H1 (cell line): ENCODE data around the gene FLT3. TPM values are rescaled to one million over a fixed set of nuclear protein-coding genes. Genes with fewer than 3 reads are reported as not detected.
A peak's percentile ranks its signal among the peaks of the same experiment; 100 is the strongest.

Experiments
- CTCF ChIA-PET: fragments of 300-600 bp; sonication (Branson Sonifier 250); formaldehyde crosslinking; loops from one replicate; lab custom pipeline; 2021; ENCODE audit not compliant: partially characterized antibody; lab: Charles Lee
- POLR2A ChIA-PET: fragments of 300-600 bp; sonication (Branson Sonifier 250); formaldehyde crosslinking; loops from one replicate; lab custom pipeline; 2021; ENCODE audit warnings: inconsistent platforms; ENCODE audit not compliant: partially characterized antibody; lab: Charles Lee
- DNase-seq, 2 experiments: peaks; one replicate each; pipeline versions ENCODE4 v3.0.0 to v3.0.0-alpha.2; 2010 to 2022; ENCODE audit warnings: low spot score in 2 of 2, low read depth in 1 of 2, mixed read lengths in 1 of 2
- FAIRE-seq: peaks from 2 replicates; lab custom pipeline; 2011; peaks lifted over from hg19 to GRCh38; lab: Jason Lieb, UNC
- H2AFZ ChIP-seq: 2 replicates; pipeline ENCODE4 v1.8.1; 2012; ENCODE audit warnings: low read length, inconsistent platforms
- H2AK5ac ChIP-seq: 2 replicates; pipeline ENCODE4 v1.6.1; 2013; ENCODE audit warnings: low read depth, low read length
- H2BK120ac ChIP-seq: replicated peaks from 2 replicates; pipeline ENCODE3; 2013; ENCODE audit warnings: low read depth, low read length, inconsistent platforms
- H2BK12ac ChIP-seq: 2 replicates; pipeline ENCODE4 v1.6.1; 2013; ENCODE audit warnings: low read depth, low read length
- H2BK15ac ChIP-seq: 2 replicates; pipeline ENCODE4 v1.6.1; 2013; ENCODE audit warnings: low read length
- H2BK20ac ChIP-seq: 2 replicates; pipeline ENCODE4 v1.6.1; 2013; ENCODE audit warnings: low read length
- H2BK5ac ChIP-seq: 2 replicates; pipeline ENCODE4 v1.6.1; 2013; ENCODE audit warnings: low read depth, low read length
- H3K14ac ChIP-seq: 2 replicates; pipeline ENCODE4 v1.6.1; 2013; ENCODE audit warnings: inconsistent platforms; ENCODE audit not compliant: insufficient read length
- H3K18ac ChIP-seq: 2 replicates; pipeline ENCODE4 v1.6.1; 2013; ENCODE audit warnings: low read length; ENCODE audit errors: extremely low read depth
- H3K23ac ChIP-seq: 2 replicates; pipeline ENCODE4 v1.6.1; 2013; ENCODE audit warnings: inconsistent platforms; ENCODE audit not compliant: insufficient read length
- H3K23me2 ChIP-seq: 2 replicates; pipeline ENCODE4 v1.6.1; 2013; ENCODE audit warnings: low read depth, low read length
- H3K27ac ChIP-seq: 2 replicates; pipeline ENCODE4 v1.6.1; 2011; ENCODE audit warnings: low read depth, low read length, inconsistent platforms
- H3K27me3 ChIP-seq, 4 experiments: replicated peaks in 1 of 4; 1 replicate in 1 of 4; 2 replicates in 3 of 4; pipeline versions ENCODE4 v1.6.1 to v1.8.1; 2011 to 2013; ENCODE audit warnings: low read length in 3 of 4, mild to moderate bottlenecking in 3 of 4, inconsistent platforms in 2 of 4, mixed read lengths in 2 of 4, moderate library complexity in 1 of 4; ENCODE audit not compliant: control insufficient read depth in 3 of 4, insufficient read depth in 3 of 4; ENCODE audit errors: extremely low read depth in 1 of 4
- H3K36me3 ChIP-seq, 4 experiments: 2 replicates each; pipeline versions ENCODE4 v1.6.1 to v1.8.1; 2011 to 2013; ENCODE audit warnings: mild to moderate bottlenecking in 4 of 4, low read length in 3 of 4, moderate library complexity in 2 of 4, control low read depth in 1 of 4, inconsistent platforms in 1 of 4; ENCODE audit not compliant: insufficient read depth in 4 of 4, control insufficient read depth in 2 of 4
- H3K4ac ChIP-seq: replicated peaks from 2 replicates; pipeline ENCODE3; 2013; ENCODE audit warnings: low read length, low read depth, mixed read lengths, inconsistent platforms; ENCODE audit not compliant: insufficient read length
- H3K4me1 ChIP-seq, 4 experiments: replicated peaks in 1 of 4; 1 replicate in 1 of 4; 2 replicates in 3 of 4; pipeline versions ENCODE4 v1.6.1 to v1.8.1; 2011 to 2013; ENCODE audit warnings: low read length in 3 of 4, inconsistent platforms in 2 of 4, mixed read lengths in 1 of 4; ENCODE audit not compliant: insufficient read depth in 4 of 4, control insufficient read depth in 3 of 4
- H3K4me2 ChIP-seq, 2 experiments: 2 replicates each; pipeline versions ENCODE4 v1.6.1 to v1.8.1; 2011 to 2013; ENCODE audit warnings: low read depth in 2 of 2, low read length in 2 of 2, control low read depth in 1 of 2, inconsistent platforms in 1 of 2, mild to moderate bottlenecking in 1 of 2; ENCODE audit not compliant: insufficient read depth in 1 of 2
- H3K4me3 ChIP-seq, 4 experiments: fragments of 200-600, 300-600 bp in 1 of 4; sonication (generic), shearing (Covaris generic), sonication (Bioruptor Twin) in 1 of 4; 2 replicates each; pipeline versions ENCODE4 v1.5.1 to v1.8.1; 2011 to 2016; ENCODE audit warnings: low read length in 4 of 4, low read depth in 3 of 4, control low read depth in 2 of 4, inconsistent platforms in 2 of 4, mild to moderate bottlenecking in 2 of 4, mixed read lengths in 1 of 4, moderate library complexity in 1 of 4; ENCODE audit not compliant: insufficient read depth in 2 of 4; ENCODE audit errors: extremely low read depth in 1 of 4
- H3K56ac ChIP-seq: replicated peaks from 2 replicates; pipeline ENCODE3; 2013; ENCODE audit warnings: low read depth, mild to moderate bottlenecking, mixed read lengths, low read length, inconsistent platforms; ENCODE audit not compliant: insufficient read length
- H3K79me1 ChIP-seq: 2 replicates; pipeline ENCODE4 v1.6.1; 2013; ENCODE audit warnings: low read depth, low read length, control low read depth
- H3K79me2 ChIP-seq, 2 experiments: 2 replicates each; pipeline versions ENCODE4 v1.6.1 to v1.8.1; 2012 to 2013; ENCODE audit warnings: low read length in 2 of 2, mild to moderate bottlenecking in 2 of 2, inconsistent platforms in 1 of 2; ENCODE audit not compliant: insufficient read depth in 2 of 2, control insufficient read depth in 1 of 2
- H3K9ac ChIP-seq, 4 experiments: replicated peaks in 1 of 4; 1 replicate in 1 of 4; 2 replicates in 3 of 4; pipeline versions ENCODE4 v1.6.1 to v1.8.1; 2011 to 2013; ENCODE audit warnings: low read depth in 3 of 4, low read length in 3 of 4, control low read depth in 2 of 4, mild to moderate bottlenecking in 2 of 4, moderate library complexity in 2 of 4, inconsistent platforms in 1 of 4; ENCODE audit errors: extremely low read depth in 1 of 4
- H3K9me3 ChIP-seq, 2 experiments: 2 replicates each; pipeline versions ENCODE4 v1.6.1 to v1.8.1; 2012 to 2013; ENCODE audit warnings: mild to moderate bottlenecking in 2 of 2, moderate library complexity in 2 of 2, control low read depth in 1 of 2, inconsistent platforms in 1 of 2, low read depth in 1 of 2, low read length in 1 of 2, mixed read lengths in 1 of 2; ENCODE audit not compliant: insufficient read depth in 2 of 2
- H4K20me1 ChIP-seq, 2 experiments: replicated peaks in 1 of 2; 2 replicates each; pipeline versions ENCODE3 to v1.8.1; 2011 to 2013; ENCODE audit warnings: inconsistent platforms in 2 of 2, low read length in 2 of 2, mild to moderate bottlenecking in 1 of 2; ENCODE audit not compliant: insufficient read depth in 2 of 2, control insufficient read depth in 1 of 2
- H4K5ac ChIP-seq: 2 replicates; pipeline ENCODE4 v1.6.1; 2013; ENCODE audit warnings: low read length, low read depth, mixed read lengths, inconsistent platforms; ENCODE audit not compliant: insufficient read length
- H4K8ac ChIP-seq: 2 replicates; pipeline ENCODE4 v1.8.0; 2013; ENCODE audit warnings: mild to moderate bottlenecking, moderate library complexity, low read length, inconsistent platforms; ENCODE audit not compliant: insufficient read depth; ENCODE audit errors: extremely low read depth
- H4K91ac ChIP-seq: replicated peaks from 2 replicates; pipeline ENCODE3; 2013; ENCODE audit warnings: low read length, mixed read lengths, inconsistent platforms; ENCODE audit not compliant: insufficient read length
- BACH1 ChIP-seq: IDR thresholded peaks from 2 replicates; pipeline ENCODE4 v1.6.1; 2012; ENCODE audit warnings: low read length, improper control_type of control experiment
- EP300 ChIP-seq, 2 experiments: IDR thresholded peaks; 1 replicate in 1 of 2; 2 replicates in 1 of 2; pipeline ENCODE4 v1.6.1; 2011 to 2012; ENCODE audit warnings: low read depth in 2 of 2, low read length in 2 of 2, mild to moderate bottlenecking in 2 of 2, borderline replicate concordance in 1 of 2, inconsistent platforms in 1 of 2, moderate library complexity in 1 of 2
- RAD21 ChIP-seq, 2 experiments: IDR thresholded peaks in 1 of 2; conservative IDR thresholded peaks in 1 of 2; 2 replicates each; pipeline ENCODE4 v1.6.1; 2011; ENCODE audit warnings: low read depth in 2 of 2, low read length in 2 of 2, improper control_type of control experiment in 1 of 2, inconsistent platforms in 1 of 2, mild to moderate bottlenecking in 1 of 2, moderate library complexity in 1 of 2
- RNF2 ChIP-seq: fragments of 200-900, 300-1000 bp; sonication (generic); IDR thresholded peaks from 2 replicates; pipeline ENCODE4 v1.7.1; 2016; ENCODE audit warnings: borderline replicate concordance, low read depth, mild to moderate bottlenecking, antibody characterized with exemption, low read length; ENCODE audit not compliant: poor library complexity, severe bottlenecking; ENCODE audit errors: missing control alignments
- TBP ChIP-seq: IDR thresholded peaks from 2 replicates; pipeline ENCODE4 v1.6.1; 2011; ENCODE audit warnings: low read depth, low read length, improper control_type of control experiment
- TEAD4 ChIP-seq: IDR thresholded peaks from 2 replicates; pipeline ENCODE4 v1.6.1; 2012; ENCODE audit warnings: low read depth, low read length, inconsistent platforms, mixed read lengths
- WGBS, 2 experiments: shearing (Covaris generic) in 1 of 2; methylation state at CpG; one replicate each; pipeline versions ENCODE4 v1.1.6 to v1.1.7; 2013 to 2015; ENCODE audit warnings: low lambda C conversion rate in 2 of 2, mixed read lengths in 2 of 2, inconsistent platforms in 1 of 2, low coverage in 1 of 2, missing lambda C conversion rate in 1 of 2; ENCODE audit not compliant: insufficient replicate concordance in 2 of 2, insufficient coverage in 1 of 2, insufficient read length in 1 of 2; ENCODE audit errors: extremely low coverage in 1 of 2, missing lambda C conversion rate in 1 of 2; 5-methylcytosine and 5-hydroxymethylcytosine counted together
- polyA plus RNA-seq, 7 experiments: library from polyadenylated mRNA; depleted of rRNA in 3 of 7; stranded (reverse) in 5 of 7; unstranded in 2 of 7; fragments of >200 nt in 5 of 7; fragments of 200-250 nt in 2 of 7; gene quantifications; 1 replicate in 5 of 7; 2 replicates in 1 of 7; 4 replicates in 1 of 7; pipeline versions ENCODE4 v1.2.1 to v1.2.3, GENCODE V29; 2011 to 2013; ENCODE audit warnings: missing spikeins in 2 of 7, mixed read lengths in 2 of 7
- total RNA-seq: library from RNA; stranded (reverse); fragmentation: NEBNext Ultra II Directional; extraction: Animal tissue kit (Norgen Biotek cat#: 25700); gene quantifications from 2 replicates; pipeline ENCODE4 v1.2.1, GENCODE V29; 2021

Gene FLT3
- total and polyA plus RNA-seq, 2 of the 8 experiments (the other 6 are each of a cell fraction or from before 2014, with no cell fraction given): 0.44 to 0.71 TPM

DNA sequence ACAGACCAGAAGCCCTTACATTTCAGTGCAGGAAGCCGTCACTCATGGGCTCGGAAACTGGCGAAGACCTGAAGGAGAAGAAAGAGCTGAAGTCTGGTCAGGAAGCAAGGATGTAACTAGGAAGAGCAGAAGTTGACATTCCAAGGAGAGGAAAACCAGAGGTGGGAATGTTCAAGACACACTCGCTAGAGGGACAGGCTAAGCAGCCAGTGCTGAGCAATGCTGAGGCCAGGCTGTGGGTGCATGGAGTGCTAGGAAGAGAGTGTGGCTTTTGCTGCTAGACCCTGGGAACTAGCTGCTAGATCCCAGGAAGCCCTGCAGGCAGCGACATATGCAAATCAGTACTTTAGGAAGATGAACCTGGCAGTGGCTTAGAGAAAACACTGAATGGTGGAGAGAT lies 99.8 kb downstream of the FLT3 start:
- H4K8ac ChIP-seq: no peak overlapping the region
- H3K9ac ChIP-seq: no peak overlapping the region
- H3K79me2 ChIP-seq: no peaks in the 10 kb centered on the region
- no peaks in the 10 kb centered on the region for H3K23me2 ChIP-seq
- no peaks in the 10 kb centered on the region for H4K20me1 ChIP-seq
- no peak overlapping the region for H3K4ac ChIP-seq
- no peak overlapping the region for H2AFZ ChIP-seq
- no peak overlapping the region for H3K4me3 ChIP-seq
- H3K27ac ChIP-seq: no peak overlapping the region
- no peaks in the 10 kb centered on the region for H3K9me3 ChIP-seq
- no peaks in the 10 kb centered on the region for H3K79me1 ChIP-seq
- H2BK20ac ChIP-seq: no peak overlapping the region
- no peak overlapping the region for H4K5ac ChIP-seq
- no peak overlapping the region for H4K91ac ChIP-seq
- POLR2A ChIA-PET: interaction anchor here (0.8 kb wide), 1 partner anchor 12 kb away, joined by 3 read pairs; no protein-coding TSS in a partner anchor
- no peak overlapping the region for H3K14ac ChIP-seq
- H2BK12ac ChIP-seq: no peak overlapping the region
- no peak overlapping the region for H2BK120ac ChIP-seq
- no peaks in the 10 kb centered on the region for H3K36me3 ChIP-seq
- no peaks in the 10 kb centered on the region for H3K27me3 ChIP-seq
- H2BK5ac ChIP-seq: no peak overlapping the region
- H3K4me2 ChIP-seq: peak overlapping the region in 1 of 2 experiments; percentile 37; a peak in 1 of 4 replicates
- CTCF ChIA-PET: interaction anchor here (1.1 to 2.1 kb wide), 4 partner anchors 13 to 30 kb away, joined by 3 to 8 read pairs (median 3); no protein-coding TSS in a partner anchor
- no peak overlapping the region; the same call in 1 of the 2 replicates for H2AK5ac ChIP-seq
- H2BK15ac ChIP-seq: 0 out of 2 replicates have a peak overlapping the region, but pooled peaks have one; percentile 40
- H3K4me1 ChIP-seq: peaks cover 0 to 8% (median 5%) of the 10 kb centered on the region in 4 experiments; a peak in 4 of 7 replicates
- DNase-seq (no peak), FAIRE-seq (peak; percentile 36)
- no peak overlapping the region for H3K18ac ChIP-seq
- 55% methylated on average over 5 of the region's 5 CpGs; no CpG with 5 or more reads in 1 of the 2 experiments for WGBS, 2 experiments
- H3K56ac ChIP-seq: no peak overlapping the region
- no peak overlapping the region for H3K23ac ChIP-seq
- TF ChIP-seq EP300 (IDR thresholded peaks at IDR 0.05; ENCODE audit: borderline replicate concordance in 1 of 2, low read depth in 2 of 2, low read length in 2 of 2) (no peak), RAD21 (IDR thresholded peaks at IDR 0.05 in 1 of 2, conservative IDR thresholded peaks at IDR 0.05 in 1 of 2; ENCODE audit: low read depth in 2 of 2, low read length in 2 of 2) (peak in 1 of 2 experiments; percentile 24; a peak in 2 of 4 replicates), TBP (0 out of 2 replicates have a peak, but pooled peaks have one; percentile 15), BACH1 (no peak), RNF2 (no peak), TEAD4 (peak; percentile 64)
